HG03196 (cell line): ENCODE measurements around the gene SYAP1.
"Not testable (repeated sequence)": the region's sequence is repeated elsewhere in the genome, so short reads cannot be mapped to it uniquely, and the experiment has no call there.

ENCODE experiments used
- ATAC-seq: cut with Tn5 transposase; IDR thresholded peaks from one replicate; pipeline ENCODE4 v1.9.1; 2021; ENCODE audit not compliant: unreplicated experiment

Gene SYAP1

GRCh38 chrX:16722481-16722880, 3.1 kb downstream of the SYAP1 start:
- no peak for ATAC-seq

DNA sequence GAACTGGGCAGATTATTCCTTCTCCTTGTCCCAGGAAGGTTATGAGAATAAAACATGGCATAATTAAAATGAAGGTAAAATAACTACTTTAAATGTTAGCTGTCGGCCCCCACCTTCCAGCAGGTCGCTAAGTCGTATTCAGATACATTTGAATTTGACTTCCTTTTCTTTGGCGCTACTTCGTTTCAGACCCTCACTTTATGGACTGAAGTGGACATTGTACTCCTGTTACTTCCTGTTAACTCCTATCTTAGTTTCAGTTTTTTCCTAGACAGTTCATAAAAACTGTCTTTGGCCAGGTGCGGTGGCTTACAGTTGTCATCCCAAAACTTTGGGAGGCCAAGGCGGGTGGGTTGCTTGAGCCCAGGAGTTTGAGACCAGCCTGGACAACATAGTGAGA, 5.7 kb downstream of the SYAP1 start:
- no peak for ATAC-seq

- peak; percentile 69 for ATAC-seq
Observed at GRCh38 chrX:16726347-16726988, 7.1 kb downstream of the SYAP1 start.

- no peak for ATAC-seq
Observed at GRCh38 chrX:16727637-16728036, 8.2 kb downstream of the SYAP1 start.

DNA sequence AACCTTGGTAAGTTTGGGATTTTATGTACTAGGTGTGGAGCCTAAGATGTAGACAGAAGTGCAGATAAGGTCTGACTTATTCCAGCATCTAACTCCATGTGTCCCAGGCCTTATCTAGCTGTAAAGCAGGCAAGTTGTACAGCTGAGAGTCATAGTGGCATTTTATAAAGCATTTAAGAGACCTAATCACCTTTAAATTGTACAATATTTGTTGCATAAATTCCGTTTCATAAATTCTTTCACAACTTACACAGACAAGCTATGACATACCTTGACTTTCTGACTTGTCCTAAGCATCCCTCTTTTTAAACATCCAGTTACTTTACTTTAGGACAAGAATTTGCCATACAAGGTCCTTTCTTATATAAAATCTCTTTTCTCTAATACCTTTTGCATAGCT, 11.0 kb downstream of the SYAP1 start:
- no peak for ATAC-seq

GRCh38 chrX:16733013-16733412, 13.6 kb downstream of the SYAP1 start:
- ATAC-seq, result no peak

GRCh38 chrX:16737024-16737423, 17.6 kb downstream of the SYAP1 start:
- ATAC-seq, result no peak

GRCh38 chrX:16739574-16739973, 20.2 kb downstream of the SYAP1 start:
- ATAC-seq, result no peak

DNA sequence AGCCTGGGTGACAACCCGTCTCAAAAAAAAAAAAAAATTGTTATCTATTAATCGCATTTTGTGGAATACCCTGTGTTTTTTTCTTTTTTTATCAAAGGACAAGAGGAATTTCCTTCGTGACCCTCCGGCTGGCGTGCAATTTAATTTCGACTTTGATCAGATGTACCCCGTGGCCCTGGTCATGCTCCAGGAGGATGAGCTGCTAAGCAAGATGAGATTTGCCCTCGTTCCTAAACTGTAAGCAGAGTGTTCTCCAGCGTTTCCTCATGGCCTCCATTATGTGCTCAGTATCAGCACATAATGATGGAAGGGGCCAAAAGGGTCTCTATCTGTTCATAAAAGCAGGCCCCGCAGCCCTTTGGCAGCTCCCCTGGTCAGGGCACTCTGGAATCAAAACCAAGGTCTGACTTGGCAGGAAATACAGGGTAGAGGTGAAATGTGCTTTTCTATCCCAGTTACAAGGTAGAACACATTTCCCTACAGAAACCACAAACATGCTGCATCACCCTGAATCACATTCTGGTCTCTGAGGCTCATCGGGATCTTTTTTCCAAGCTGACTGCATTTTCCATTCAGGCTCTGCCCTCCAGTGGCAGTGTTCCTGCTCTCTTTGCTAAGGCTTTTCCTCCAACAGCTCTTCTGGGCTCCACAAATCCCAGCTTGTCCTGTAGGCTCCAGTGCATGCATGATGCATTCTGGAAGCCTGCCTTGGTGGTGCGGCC, 24.4 kb downstream of the SYAP1 start:
- ATAC-seq, result no peak

DNA sequence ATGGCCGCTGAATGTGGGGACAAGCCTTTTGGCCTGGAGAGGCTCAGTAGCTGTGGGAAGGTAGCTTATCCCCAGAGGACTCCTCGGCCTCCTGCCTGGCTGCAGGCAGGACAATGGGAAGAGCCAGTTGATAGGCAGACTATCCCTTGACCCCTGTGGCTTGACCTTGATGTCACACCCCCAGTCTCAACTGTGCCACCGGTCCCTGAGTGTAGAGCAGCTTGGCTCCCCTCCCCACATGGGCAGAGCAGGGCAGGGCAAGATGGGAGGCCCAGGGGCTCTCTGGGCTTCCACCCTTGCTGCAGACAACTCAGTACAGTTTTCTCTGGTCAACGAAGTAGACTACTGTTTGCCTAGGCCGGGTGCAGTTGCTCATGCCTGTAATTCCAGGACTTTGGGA, 25.7 kb downstream of the SYAP1 start:
- no peak for ATAC-seq

- no peak for ATAC-seq
Observed at GRCh38 chrX:16745659-16746058, 26.2 kb downstream of the SYAP1 start.

DNA sequence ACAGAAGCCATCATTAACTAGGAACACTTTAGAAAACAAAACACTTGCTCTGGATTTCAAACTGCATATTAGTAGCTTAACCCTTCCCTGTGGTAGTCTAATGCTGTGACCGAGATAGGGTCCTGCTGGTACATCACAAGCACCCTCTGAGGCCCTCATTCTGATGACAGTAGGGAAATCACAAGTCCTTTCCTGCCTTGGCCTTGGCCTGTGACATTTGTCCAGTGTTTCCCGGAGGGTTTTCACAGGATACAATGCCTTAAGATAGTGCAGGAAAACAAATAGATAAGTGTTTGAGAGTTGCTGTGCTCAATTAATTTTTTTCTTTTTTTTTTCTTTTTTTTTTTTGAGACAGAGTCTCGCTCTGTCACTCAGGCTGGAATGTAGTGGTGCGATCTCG, 29.0 kb downstream of the SYAP1 start:
- ATAC-seq, result no peak

GRCh38 chrX:16750136-16750535, 30.7 kb downstream of the SYAP1 start:
- ATAC-seq, result no peak

DNA sequence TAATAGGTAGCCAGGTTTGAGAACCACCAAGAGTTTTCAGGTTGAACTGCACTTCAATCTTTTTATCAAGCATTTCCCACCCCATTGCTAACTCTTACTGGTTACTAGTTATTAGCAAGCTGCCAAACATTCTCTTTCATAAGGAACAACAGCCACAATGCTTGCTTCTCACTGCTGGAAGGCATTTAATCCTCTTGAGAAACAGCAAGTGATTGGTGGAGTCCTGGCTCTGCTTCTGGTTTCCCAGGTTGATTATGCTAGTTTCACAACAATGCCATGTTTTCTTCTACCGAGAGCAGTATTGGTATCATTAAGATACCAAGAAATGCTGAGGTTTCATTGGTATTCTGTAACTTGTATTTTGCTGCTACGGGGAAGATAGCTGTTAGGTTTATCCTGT, 34.6 kb downstream of the SYAP1 start:
- no peak for ATAC-seq

- no peak for ATAC-seq
Observed at GRCh38 chrX:16756724-16757123, 37.3 kb downstream of the SYAP1 start.

DNA sequence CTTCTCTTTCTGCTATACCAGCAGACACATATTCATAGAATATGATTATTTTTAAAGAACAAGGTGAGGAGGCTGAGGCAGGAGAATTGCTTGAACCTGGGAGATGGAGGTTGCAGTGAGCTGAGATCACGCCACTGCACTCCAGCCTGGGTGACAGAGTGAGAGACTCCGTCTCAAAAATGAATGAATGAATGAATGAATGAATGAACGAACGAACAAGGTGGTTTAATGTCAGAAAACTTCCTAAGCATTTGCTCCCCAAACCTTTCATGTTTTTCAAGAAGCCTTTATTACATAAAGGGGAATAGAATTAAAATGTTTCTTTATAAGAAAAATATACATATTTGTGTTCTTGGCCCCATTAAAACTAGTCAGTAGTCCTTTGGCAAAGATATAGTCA, 42.1 kb downstream of the SYAP1 start:
- ATAC-seq, result not testable (repeated sequence)

DNA sequence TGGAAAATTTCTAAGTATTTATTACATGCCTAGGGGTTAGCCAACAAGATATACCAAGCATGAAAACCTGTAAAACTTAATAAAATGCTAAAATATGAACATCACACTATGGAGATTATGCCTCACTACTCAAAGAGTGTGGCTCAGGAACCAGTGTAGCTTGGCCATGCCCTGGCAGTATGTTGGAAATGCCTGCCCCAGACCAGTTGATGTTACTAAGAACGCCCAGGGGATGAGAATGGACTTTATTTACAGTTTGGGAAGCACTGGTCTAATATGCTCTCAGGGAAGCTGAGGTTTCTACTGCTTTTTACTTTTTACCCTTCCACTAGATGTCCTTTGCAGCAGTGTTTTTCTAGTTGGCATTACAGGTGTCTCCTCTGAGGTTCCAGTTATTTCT, 43.2 kb downstream of the SYAP1 start:
- ATAC-seq, result no peak

DNA sequence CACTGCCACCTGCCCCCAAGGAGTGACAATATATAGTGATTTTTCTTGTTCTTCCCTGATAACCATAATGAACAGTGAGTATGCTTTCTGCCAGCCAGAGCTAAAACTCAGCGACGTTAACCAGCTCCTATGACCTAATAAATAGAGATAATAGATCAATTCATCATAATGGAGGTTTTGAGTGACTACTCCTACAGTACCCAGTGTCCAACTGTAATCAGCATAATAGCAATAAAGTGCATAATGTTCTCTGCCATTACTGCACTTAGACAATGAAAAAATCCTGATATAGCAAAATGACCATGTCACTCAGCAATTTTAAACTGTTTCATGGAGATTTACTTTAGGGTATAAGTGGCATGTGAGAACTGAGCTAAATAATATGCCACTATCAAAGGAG, 46.2 kb downstream of the SYAP1 start:
- no peak for ATAC-seq

DNA sequence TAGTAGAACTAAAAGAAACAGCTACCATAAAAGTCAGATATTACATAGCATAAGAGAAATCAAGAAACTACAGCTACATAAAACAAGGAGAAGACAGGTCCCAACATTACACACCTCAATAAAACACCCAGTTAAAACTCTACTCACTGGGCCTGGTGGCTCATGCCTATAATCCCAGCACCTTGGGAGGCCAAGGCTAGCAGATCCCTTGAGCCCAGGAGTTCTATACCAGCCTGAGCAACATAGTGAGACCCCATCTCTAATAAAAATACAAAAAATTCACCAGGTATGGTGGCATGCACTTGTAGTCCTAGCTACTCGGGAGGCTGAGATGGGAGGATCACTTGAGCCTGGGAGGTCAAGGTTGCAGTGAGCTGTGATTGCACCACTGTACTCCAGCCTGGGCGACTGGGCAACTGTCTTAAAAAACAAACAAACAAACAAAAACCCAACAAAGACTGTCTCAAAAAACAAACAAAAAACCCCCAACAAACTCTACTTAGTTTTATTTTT, 51.6 kb downstream of the SYAP1 start:
- no peak for ATAC-seq

DNA sequence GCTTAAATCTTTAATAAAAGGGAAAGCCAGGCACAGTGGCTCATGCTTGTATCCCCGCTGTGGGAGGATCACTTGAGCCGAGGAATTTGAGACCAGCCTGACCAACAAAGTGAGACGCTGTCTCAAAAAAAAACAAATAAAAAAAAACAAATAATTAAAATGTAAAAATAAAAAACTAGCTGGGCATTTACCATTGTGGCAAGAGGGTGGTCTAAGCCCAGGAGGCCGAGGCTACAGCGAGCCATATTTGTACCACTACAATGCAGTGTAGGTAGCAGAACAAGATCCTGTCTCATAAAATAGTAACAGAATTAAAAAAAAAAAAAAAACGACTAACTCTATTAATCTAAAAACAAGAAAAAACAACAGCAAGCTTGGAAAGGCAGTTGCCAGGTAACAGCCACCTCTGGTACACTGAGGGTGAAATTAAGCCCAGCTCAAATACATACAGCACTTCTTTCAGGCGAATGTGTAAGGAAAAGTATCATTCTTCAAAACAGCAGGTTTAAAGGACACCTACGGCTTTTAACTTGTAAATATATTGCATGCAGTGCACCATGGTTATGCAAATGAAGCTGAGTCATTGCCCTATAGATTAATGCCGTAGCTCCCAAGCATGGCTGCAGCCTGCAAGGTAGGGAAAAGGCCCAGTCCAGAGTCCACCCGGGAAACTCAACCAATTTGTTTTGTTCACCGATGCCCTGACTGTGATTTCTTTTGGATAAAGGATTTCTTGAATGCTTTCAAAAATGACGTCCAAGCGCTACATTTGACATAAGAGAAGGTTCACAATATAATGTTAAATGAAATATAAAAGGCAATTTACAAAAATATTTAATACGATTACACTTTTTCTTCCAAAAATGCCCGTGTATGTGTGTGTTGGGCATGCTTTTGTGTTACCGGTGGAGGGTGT, 52.3 kb downstream of the SYAP1 start:
- ATAC-seq, result no peak

DNA sequence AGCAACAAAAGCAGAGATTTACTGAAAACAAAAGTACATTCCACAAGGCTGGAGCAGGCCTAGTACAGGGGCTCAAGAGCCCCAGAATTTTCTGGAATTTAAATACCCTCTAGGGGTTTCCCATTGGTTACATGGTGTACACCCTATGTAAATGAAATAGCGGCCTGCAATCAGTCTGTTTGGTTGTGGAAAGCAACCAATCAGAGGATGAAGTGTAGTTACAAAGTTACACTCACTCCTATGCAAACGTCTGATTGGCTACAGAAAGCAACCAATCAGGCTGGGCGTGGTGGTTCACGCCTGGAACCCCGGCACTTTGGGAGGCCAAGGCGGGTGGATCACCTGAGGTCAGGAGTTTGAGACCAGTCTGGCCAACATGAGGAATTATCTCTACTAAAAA, 53.0 kb downstream of the SYAP1 start:
- ATAC-seq, result no peak

GRCh38 chrX:16774746-16775145, 55.3 kb downstream of the SYAP1 start:
- no peak for ATAC-seq
